Measurements from ENCODE around the gene ACAN.

The ACAN gene

DNA sequence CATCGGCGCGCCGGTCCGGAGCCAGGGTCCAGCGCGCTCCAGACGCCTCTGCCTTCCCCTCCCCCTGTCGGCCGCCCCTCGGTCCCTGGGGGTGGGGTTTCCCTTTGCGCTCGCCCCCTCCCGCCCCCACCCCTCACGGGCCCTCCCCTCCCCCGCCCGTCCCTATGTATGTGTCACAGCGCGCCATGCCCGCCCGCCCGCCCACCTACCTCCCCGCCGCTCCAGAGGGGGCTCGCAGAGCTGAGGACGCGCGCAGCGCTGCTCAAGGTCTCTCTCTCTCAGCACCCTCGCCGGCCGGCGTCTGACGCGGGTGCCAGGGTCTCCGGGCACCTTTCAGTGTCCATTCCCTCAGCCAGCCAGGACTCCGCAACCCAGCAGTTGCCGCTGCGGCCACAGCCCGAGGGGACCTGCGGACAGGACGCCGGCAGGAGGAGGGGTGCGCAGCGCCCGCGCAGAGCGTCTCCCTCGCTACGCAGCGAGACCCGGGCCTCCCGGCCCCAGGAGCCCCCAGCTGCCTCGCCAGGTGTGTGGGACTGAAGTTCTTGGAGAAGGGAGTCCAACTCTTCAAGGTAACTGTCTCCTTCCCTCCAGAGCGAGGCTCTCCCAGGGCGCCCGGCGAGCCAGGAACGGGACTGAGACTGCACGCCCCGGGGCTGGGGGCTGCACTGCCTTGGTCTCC, at the start of gene ACAN:
TSS of gene ACAN (plus strand) at position 196 of the 679 bp plus-strand sequence. CDS start 32,771 bp downstream, outside the sequence.
- no peak within 1 kb of the TSS for H2AFZ ChIP-seq (ENCODE audit: low read depth, low read length)
- H3K4me3 ChIP-seq (ENCODE audit: low read length): no peak within 1 kb of the TSS
- H3K27me3 ChIP-seq (ENCODE audit: insufficient read depth, low read length): peaks cover 69% of the 10 kb centered on the region

GRCh38 chr15:88756521-88756920, 46.7 kb upstream of the ACAN start:
- Histone ChIP-seq H3K4me1 (ENCODE audit: insufficient read depth, low read length) (no peaks in the 10 kb centered on the region), H3K4me3 (ENCODE audit: low read length) (no peak overlapping the region), H3K36me3 (ENCODE audit: insufficient read depth, low read length) (no peaks in the 10 kb centered on the region), H3K9me3 (ENCODE audit: low read length) (no peaks in the 10 kb centered on the region), H2AFZ (ENCODE audit: low read depth, low read length) (no peak overlapping the region), H3K27me3 (ENCODE audit: insufficient read depth, low read length) (no peaks in the 10 kb centered on the region)

More for the DNA sequence above, at the start of gene ACAN:
- H3K4me1 ChIP-seq (ENCODE audit: insufficient read depth, low read length): peaks cover 4% of the 10 kb centered on the region
- H3K9me3 ChIP-seq (ENCODE audit: low read length): no peaks in the 10 kb centered on the region
- H3K36me3 ChIP-seq (ENCODE audit: insufficient read depth, low read length): no peaks in the 10 kb centered on the region

- Histone ChIP-seq H3K4me1 (ENCODE audit: insufficient read depth, low read length) (no peaks in the 10 kb centered on the region), H3K36me3 (ENCODE audit: insufficient read depth, low read length) (no peaks in the 10 kb centered on the region), H2AFZ (ENCODE audit: low read depth, low read length) (no peak overlapping the region), H3K4me3 (ENCODE audit: low read length) (no peak overlapping the region), H3K9me3 (ENCODE audit: low read length) (no peaks in the 10 kb centered on the region), H3K27me3 (ENCODE audit: insufficient read depth, low read length) (peaks cover 2% of the 10 kb centered on the region)
Observed at GRCh38 chr15:88756921-88757320, 46.3 kb upstream of the ACAN start.

- H3K4me1 ChIP-seq (ENCODE audit: insufficient read depth, low read length): no peaks in the 10 kb centered on the region
- no peak overlapping the region for H3K4me3 ChIP-seq (ENCODE audit: low read length)
- H2AFZ ChIP-seq (ENCODE audit: low read depth, low read length): no peak overlapping the region
- peaks cover 4% of the 10 kb centered on the region for H3K27me3 ChIP-seq (ENCODE audit: insufficient read depth, low read length)
- H3K36me3 ChIP-seq (ENCODE audit: insufficient read depth, low read length): no peaks in the 10 kb centered on the region
- H3K9me3 ChIP-seq (ENCODE audit: low read length): no peaks in the 10 kb centered on the region
Observed at GRCh38 chr15:88759872-88760271, 43.4 kb upstream of the ACAN start.

DNA sequence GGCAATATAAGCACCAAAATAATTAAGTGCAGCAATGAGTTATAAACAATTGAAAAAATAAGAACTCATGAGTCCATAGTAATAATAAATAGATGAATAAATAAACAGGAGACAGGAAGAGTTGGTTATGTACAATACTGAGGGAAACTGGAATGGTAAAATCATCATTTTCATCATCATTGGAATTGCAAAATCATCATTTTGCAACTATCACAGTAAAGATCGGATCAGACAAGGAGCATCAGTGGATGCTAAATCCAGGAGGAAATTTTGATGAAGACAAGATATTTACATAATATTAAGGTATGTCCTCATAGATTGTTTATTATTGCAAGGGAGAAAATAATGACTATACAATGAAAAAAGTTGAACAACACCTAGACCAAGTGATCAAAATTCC, 38.8 kb upstream of the ACAN start:
- no peak overlapping the region for H2AFZ ChIP-seq (ENCODE audit: low read depth, low read length)
- H3K27me3 ChIP-seq (ENCODE audit: insufficient read depth, low read length): peaks cover 16% of the 10 kb centered on the region
- no peak overlapping the region for H3K4me3 ChIP-seq (ENCODE audit: low read length)
- H3K36me3 ChIP-seq (ENCODE audit: insufficient read depth, low read length): no peaks in the 10 kb centered on the region
- no peaks in the 10 kb centered on the region for H3K9me3 ChIP-seq (ENCODE audit: low read length)
- no peaks in the 10 kb centered on the region for H3K4me1 ChIP-seq (ENCODE audit: insufficient read depth, low read length)

GRCh38 chr15:88765212-88765611, 38.0 kb upstream of the ACAN start:
- H3K27me3 ChIP-seq (ENCODE audit: insufficient read depth, low read length): peaks cover 24% of the 10 kb centered on the region
- peaks cover 4% of the 10 kb centered on the region for H3K9me3 ChIP-seq (ENCODE audit: low read length)

GRCh38 chr15:88769161-88769971, 33.9 kb upstream of the ACAN start:
- peaks cover 21% of the 10 kb centered on the region for H3K27me3 ChIP-seq (ENCODE audit: insufficient read depth, low read length)

More at GRCh38 chr15:88765212-88765611, 38.0 kb upstream of the ACAN start:
- Histone ChIP-seq H3K4me3 (ENCODE audit: low read length) (no peak overlapping the region), H3K4me1 (ENCODE audit: insufficient read depth, low read length) (no peaks in the 10 kb centered on the region), H3K36me3 (ENCODE audit: insufficient read depth, low read length) (no peaks in the 10 kb centered on the region), H2AFZ (ENCODE audit: low read depth, low read length) (no peak overlapping the region)

DNA sequence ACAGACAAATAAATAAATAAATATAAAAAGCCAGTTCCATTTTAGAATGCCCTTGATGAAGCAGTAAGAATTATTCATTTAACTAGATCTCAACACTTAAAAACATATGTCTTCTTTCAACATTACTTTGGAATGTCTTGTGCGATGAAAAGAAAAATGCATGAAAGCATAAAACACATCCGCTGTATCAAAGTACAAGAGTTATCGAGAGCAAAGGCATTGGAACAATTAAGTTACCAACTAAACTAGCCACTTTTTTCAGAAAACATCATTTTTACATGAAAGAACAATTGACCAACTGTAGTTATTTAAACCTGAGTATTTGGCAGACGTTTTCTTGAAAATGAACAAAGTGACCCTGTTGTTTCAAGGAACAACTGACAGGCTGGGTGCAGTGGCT, 27.5 kb upstream of the ACAN start:
- Histone ChIP-seq H2AFZ (ENCODE audit: low read depth, low read length) (no peak overlapping the region), H3K9me3 (ENCODE audit: low read length) (no peaks in the 10 kb centered on the region), H3K36me3 (ENCODE audit: insufficient read depth, low read length) (no peaks in the 10 kb centered on the region), H3K4me1 (ENCODE audit: insufficient read depth, low read length) (no peaks in the 10 kb centered on the region), H3K4me3 (ENCODE audit: low read length) (no peak overlapping the region), H3K27me3 (ENCODE audit: insufficient read depth, low read length) (no peaks in the 10 kb centered on the region)

More at GRCh38 chr15:88769161-88769971, 33.9 kb upstream of the ACAN start:
- H3K36me3 ChIP-seq (ENCODE audit: insufficient read depth, low read length): no peaks in the 10 kb centered on the region
- H3K4me1 ChIP-seq (ENCODE audit: insufficient read depth, low read length): no peaks in the 10 kb centered on the region
- no peak overlapping the region for H3K4me3 ChIP-seq (ENCODE audit: low read length)
- H2AFZ ChIP-seq (ENCODE audit: low read depth, low read length): no peak overlapping the region
- H3K9me3 ChIP-seq (ENCODE audit: low read length): peaks cover 4% of the 10 kb centered on the region

DNA sequence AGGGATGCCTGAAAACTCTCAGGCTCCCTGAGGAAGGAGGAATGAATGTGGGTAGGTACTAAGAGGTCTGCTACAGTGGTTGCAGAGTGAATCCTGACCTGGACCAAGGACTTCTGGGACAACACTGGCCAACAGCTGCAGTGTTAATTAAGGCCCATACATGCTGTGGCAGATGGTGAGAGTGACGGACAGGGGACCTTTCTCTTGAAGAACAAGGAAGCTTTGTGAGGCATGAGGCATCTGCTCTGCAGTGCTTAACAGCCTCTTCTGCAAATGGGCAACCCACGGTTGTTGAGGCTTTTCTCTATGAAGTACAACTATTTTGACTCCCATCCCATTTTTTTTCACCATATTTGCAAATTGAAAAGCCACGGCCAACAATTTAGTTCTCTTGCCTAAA, 26.6 kb upstream of the ACAN start:
- Histone ChIP-seq H3K9me3 (ENCODE audit: low read length) (no peaks in the 10 kb centered on the region), H3K27me3 (ENCODE audit: insufficient read depth, low read length) (no peaks in the 10 kb centered on the region), H3K4me3 (ENCODE audit: low read length) (no peak overlapping the region), H2AFZ (ENCODE audit: low read depth, low read length) (no peak overlapping the region), H3K36me3 (ENCODE audit: insufficient read depth, low read length) (no peaks in the 10 kb centered on the region), H3K4me1 (ENCODE audit: insufficient read depth, low read length) (no peaks in the 10 kb centered on the region)

GRCh38 chr15:88779944-88780343, 23.3 kb upstream of the ACAN start:
- H3K36me3 ChIP-seq (ENCODE audit: insufficient read depth, low read length): no peaks in the 10 kb centered on the region
- H3K4me3 ChIP-seq (ENCODE audit: low read length): no peak overlapping the region
- peaks cover 3% of the 10 kb centered on the region for H3K4me1 ChIP-seq (ENCODE audit: insufficient read depth, low read length)
- no peaks in the 10 kb centered on the region for H3K27me3 ChIP-seq (ENCODE audit: insufficient read depth, low read length)
- no peak overlapping the region for H2AFZ ChIP-seq (ENCODE audit: low read depth, low read length)
- no peaks in the 10 kb centered on the region for H3K9me3 ChIP-seq (ENCODE audit: low read length)

DNA sequence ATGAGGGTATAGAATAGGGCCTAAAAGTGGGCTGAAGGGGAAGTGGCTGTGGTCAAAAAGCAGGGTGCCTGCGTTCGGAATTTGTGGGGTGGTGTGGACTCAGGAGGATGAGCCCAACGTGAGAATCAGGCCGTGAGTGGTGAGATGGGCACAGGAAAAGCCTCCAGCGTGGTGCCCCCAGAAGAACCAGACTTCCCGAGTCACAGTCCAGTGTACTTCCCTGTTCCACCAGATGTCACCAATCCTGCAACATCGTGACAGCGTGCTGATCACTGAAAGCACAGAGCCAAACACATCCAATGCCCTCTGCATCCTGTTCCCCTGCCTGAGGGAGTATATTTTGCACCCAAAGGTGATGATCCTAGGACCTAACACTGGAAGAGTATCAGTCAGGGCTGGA, 20.8 kb upstream of the ACAN start:
- no peaks in the 10 kb centered on the region for H3K36me3 ChIP-seq (ENCODE audit: insufficient read depth, low read length)
- no peak overlapping the region for H2AFZ ChIP-seq (ENCODE audit: low read depth, low read length)
- no peaks in the 10 kb centered on the region for H3K27me3 ChIP-seq (ENCODE audit: insufficient read depth, low read length)
- H3K4me3 ChIP-seq (ENCODE audit: low read length): no peak overlapping the region
- no peaks in the 10 kb centered on the region for H3K9me3 ChIP-seq (ENCODE audit: low read length)
- peaks cover 3% of the 10 kb centered on the region for H3K4me1 ChIP-seq (ENCODE audit: insufficient read depth, low read length)

DNA sequence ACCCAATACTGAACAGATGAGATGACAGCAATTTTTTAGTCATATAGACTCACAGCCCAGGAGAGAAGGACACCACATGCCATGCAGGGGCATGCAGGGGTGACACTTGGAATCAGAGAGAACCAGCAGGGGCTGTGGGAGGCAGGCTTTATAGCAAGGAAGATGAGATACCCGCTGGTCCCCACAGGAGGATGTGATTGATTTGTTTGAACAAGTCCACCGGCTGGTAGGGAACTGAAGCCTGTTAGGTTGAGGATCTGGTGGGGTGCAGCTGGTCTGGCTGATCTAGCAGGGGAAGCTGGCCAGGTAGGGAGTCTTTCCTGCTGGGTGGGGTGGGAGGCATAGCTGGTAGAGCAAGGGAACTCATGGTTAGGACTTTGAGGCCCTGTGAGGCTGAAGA, 18.0 kb upstream of the ACAN start:
- no peaks in the 10 kb centered on the region for H3K36me3 ChIP-seq (ENCODE audit: insufficient read depth, low read length)
- H3K9me3 ChIP-seq (ENCODE audit: low read length): no peaks in the 10 kb centered on the region
- no peak overlapping the region for H2AFZ ChIP-seq (ENCODE audit: low read depth, low read length)
- H3K27me3 ChIP-seq (ENCODE audit: insufficient read depth, low read length): no peaks in the 10 kb centered on the region
- H3K4me1 ChIP-seq (ENCODE audit: insufficient read depth, low read length): peaks cover 3% of the 10 kb centered on the region
- no peak overlapping the region for H3K4me3 ChIP-seq (ENCODE audit: low read length)

- Histone ChIP-seq H3K36me3 (ENCODE audit: insufficient read depth, low read length) (no peaks in the 10 kb centered on the region), H3K27me3 (ENCODE audit: insufficient read depth, low read length) (peaks cover 7% of the 10 kb centered on the region), H3K4me1 (ENCODE audit: insufficient read depth, low read length) (no peaks in the 10 kb centered on the region), H3K4me3 (ENCODE audit: low read length) (no peak overlapping the region), H2AFZ (ENCODE audit: low read depth, low read length) (no peak overlapping the region), H3K9me3 (ENCODE audit: low read length) (no peaks in the 10 kb centered on the region)
Observed at GRCh38 chr15:88788036-88788435, 15.2 kb upstream of the ACAN start.
